ENCODE data around the gene DNAJC2.

DNAJC2 gene

DNA sequence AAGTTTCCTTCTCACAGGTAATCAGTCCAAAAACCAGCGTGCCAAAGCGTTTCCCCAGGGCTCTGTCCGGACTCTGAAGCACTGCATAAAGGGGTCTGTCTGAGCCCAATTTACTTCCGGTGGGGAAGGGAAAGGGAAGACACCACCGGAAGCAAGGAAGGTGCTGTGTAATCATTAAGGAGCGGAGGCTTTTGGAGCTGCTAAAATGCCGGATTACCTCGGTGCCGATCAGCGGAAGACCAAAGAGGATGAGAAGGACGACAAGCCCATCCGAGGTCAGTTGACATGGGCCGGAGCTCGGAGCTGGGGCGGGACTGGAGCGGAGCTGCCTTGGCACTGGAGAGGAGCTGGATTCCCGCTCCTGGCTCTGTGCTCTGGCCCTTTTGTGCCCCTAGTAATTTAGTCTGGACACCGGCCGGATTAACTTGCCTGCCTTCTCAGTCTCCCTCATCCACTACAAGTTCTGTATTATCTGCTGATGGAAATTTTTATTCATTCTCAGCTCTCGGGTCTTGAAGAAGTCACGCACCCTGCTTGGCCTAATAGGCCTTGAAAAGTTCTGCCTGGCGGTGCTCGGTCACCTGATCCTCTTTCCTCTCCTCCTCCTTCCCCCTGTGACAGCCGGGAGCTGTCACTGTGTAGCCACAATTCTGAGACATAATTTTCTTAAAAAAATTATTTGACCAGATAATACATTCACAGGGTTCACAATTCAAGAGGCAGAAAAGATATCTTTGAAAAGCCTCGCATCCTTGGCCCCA is 3.1 kb upstream of the DNAJC2 start, which contains the start of gene PSMC2:
Gene PSMC2 (plus strand): TSS at position 137 of the 761 bp plus-strand sequence. CDS start 69 bp downstream, at position 206.
- in situ Hi-C loops (cut with HindIII; ENCODE audit: low pct_ligation_motif_present, low sequenced_read_pairs): no loop called here
- Histone ChIP-seq H3K36me3 (replicated peaks) (peaks cover 11% of the 10 kb centered on the region), H3K27ac (peak within 1 kb of the TSS; percentile 93), H3K4me3 (ENCODE audit: low read depth, low read length) (peak within 1 kb of the TSS; percentile 91), H3K27me3 (replicated peaks) (no peaks in the 10 kb centered on the region)
- TF ChIP-seq CTCF (IDR thresholded peaks at IDR 0.05; ENCODE audit: low read depth, low read length, missing control alignments): no peak
- peak; percentile 90 for DNase-seq

DNA sequence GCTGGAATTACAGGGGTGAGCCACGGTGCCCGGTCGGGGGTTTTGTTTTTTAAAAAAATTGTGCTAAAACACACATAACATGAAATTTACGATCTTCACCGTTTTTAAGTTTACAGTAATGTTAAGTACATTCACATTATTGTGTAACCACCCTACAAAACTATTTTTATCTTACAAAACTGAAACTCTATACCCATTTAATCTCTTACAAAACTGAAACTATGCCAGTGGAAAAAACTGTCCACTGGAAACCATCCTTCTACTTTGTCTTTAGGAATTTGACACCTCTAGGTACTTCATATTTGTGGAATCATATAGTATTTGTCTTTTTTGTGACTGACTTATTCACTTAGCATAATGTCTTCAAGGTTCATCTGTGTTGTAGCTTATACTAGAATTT is 1.8 kb upstream of the DNAJC2 start:
- DNase-seq: no peak
- in situ Hi-C loops (cut with HindIII; ENCODE audit: low pct_ligation_motif_present, low sequenced_read_pairs): no loop called here
- H3K27me3 ChIP-seq (replicated peaks): no peaks in the 10 kb centered on the region
- H3K4me3 ChIP-seq (ENCODE audit: low read depth, low read length): no peak overlapping the region
- peaks cover 6% of the 10 kb centered on the region for H3K36me3 ChIP-seq (replicated peaks)
- no peak overlapping the region for H3K27ac ChIP-seq
- no peak for TF ChIP-seq CTCF (IDR thresholded peaks at IDR 0.05; ENCODE audit: low read depth, low read length, missing control alignments)

GRCh38 chr7:103343758-103344452 is 662 bp downstream of the DNAJC2 start:
- TF ChIP-seq CTCF (IDR thresholded peaks at IDR 0.05; ENCODE audit: low read depth, low read length, missing control alignments): no peak

GRCh38 chr7:103343332-103343731 is 1.2 kb downstream of the DNAJC2 start:
- no peak for DNase-seq
- no peak for TF ChIP-seq CTCF (IDR thresholded peaks at IDR 0.05; ENCODE audit: low read depth, low read length, missing control alignments)
- Histone ChIP-seq H3K27me3 (replicated peaks) (no peaks in the 10 kb centered on the region), H3K36me3 (replicated peaks) (peaks cover 25% of the 10 kb centered on the region), H3K27ac (no peak overlapping the region), H3K4me3 (ENCODE audit: low read depth, low read length) (peak overlapping the region; percentile 93)
- in situ Hi-C loops (cut with HindIII; ENCODE audit: low pct_ligation_motif_present, low sequenced_read_pairs): no loop called here

More at GRCh38 chr7:103343758-103344452, 662 bp downstream of the DNAJC2 start:
- DNase-seq: peak; percentile 16
- no peaks in the 10 kb centered on the region for H3K27me3 ChIP-seq (replicated peaks)
- H3K4me3 ChIP-seq (ENCODE audit: low read depth, low read length): peak overlapping the region; percentile 93
- H3K27ac ChIP-seq: peak overlapping the region; percentile 68
- in situ Hi-C loops (cut with HindIII; ENCODE audit: low pct_ligation_motif_present, low sequenced_read_pairs): no loop called here
- H3K36me3 ChIP-seq (replicated peaks): peaks cover 21% of the 10 kb centered on the region

DNA sequence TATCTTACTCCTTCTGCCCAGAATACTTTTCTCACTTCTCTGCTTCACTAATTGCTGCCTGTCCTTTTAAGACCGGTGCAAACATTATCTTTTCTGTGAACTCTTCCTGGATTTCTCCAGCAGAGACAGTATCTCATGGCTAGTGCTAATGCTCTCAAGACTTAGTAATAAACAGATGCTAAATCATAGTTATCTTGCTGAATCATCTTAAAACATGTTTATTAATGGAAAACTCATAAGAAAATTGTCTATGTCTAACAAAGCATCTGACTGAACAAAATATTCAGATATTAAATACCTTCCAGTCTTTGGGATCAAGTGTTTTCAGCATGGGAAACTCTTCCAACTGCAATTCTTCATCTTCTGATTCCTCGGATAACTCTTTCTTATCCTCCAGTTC is 3.1 kb downstream of the DNAJC2 start:
- DNase-seq: no peak
- no peak for TF ChIP-seq CTCF (IDR thresholded peaks at IDR 0.05; ENCODE audit: low read depth, low read length, missing control alignments)
- in situ Hi-C loops (cut with HindIII; ENCODE audit: low pct_ligation_motif_present, low sequenced_read_pairs): no loop called here
- H3K4me3 ChIP-seq (ENCODE audit: low read depth, low read length): no peak overlapping the region
- no peaks in the 10 kb centered on the region for H3K27me3 ChIP-seq (replicated peaks)
- H3K36me3 ChIP-seq (replicated peaks): peaks cover 39% of the 10 kb centered on the region
- H3K27ac ChIP-seq: no peak overlapping the region

Measured in brain microvascular endothelial cell (primary cell).